ENCODE measurements around the gene TBC1D5.

GRCh38 chr3:17749705-17750293 lies 7.4 kb upstream of the TBC1D5 start:
- TF ChIP-seq POLR2A (IDR thresholded peaks at IDR 0.05; ENCODE audit: low read length) (no peak), GATA1 (IDR thresholded peaks at IDR 0.05; ENCODE audit: low read depth, low read length) (no peak)
